Activated CD4-positive, alpha-beta T cell treated with anti-CD3 and anti-CD28 coated beads for 4 hours (primary cell): ENCODE data around the gene PRR23C.
"Not testable (repeated sequence)": the region's sequence is repeated elsewhere in the genome, so short reads cannot be mapped to it uniquely, and the experiment has no call there.

ENCODE experiments used
- DNase-seq, 2 donors: peaks; one replicate each; pipeline ENCODE4 v3.0.0-alpha.2; 2020

The PRR23C gene

GRCh38 chr3:139044366-139045210 lies at the start of gene PRR23C:
Gene PRR23C (minus strand): TSS chr3:139044892. CDS start chr3:139044620, 272 bp downstream.
- no peak for DNase-seq

- DNase-seq: no peak
These were observed 49.1 kb upstream of the PRR23C start for GRCh38 chr3:139093840-139094239.

GRCh38 chr3:139088462-139089324 lies 44.0 kb upstream of the PRR23C start:
- DNase-seq: no peak

DNA sequence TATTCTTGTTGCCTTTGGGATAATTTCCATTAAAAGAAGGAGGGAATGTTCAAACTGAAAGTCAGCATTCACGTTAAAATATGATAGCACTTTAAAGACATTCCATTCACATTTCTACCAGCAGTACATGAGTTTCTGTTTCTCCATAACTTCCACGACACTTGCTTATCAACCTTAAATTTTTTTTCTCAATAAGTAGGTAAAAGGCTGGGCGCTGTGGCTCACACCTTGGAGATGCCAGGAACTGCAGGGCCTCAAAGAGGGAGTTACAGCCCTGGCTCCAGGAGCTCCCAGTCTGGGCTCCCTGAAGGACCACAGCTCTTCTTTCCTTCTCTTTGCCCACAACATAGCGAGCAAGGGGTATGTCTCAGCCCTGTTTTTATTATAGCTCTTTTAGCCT lies 42.9 kb upstream of the PRR23C start:
- no peak for DNase-seq

DNA sequence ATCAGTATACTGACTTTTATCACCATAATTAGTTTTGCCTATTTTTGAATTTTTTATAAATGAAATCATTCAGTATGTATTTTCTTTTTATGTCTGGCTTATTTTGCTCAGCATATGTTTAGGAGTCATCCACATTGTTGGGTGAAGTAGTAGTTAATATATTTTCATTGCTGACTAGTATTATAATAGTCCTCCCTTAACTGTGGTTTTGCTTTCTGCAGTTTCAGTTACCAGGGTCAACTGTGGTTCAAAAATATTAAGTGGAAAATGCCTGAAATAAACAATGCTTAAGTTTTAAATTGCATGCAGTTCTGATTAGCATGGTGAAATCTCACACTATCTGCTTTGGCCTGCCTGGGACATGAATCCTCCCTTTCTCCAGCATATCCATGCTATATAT lies 39.5 kb upstream of the PRR23C start:
- no peak for DNase-seq

GRCh38 chr3:139074565-139075115 lies 29.9 kb upstream of the PRR23C start:
- no peak for DNase-seq

DNA sequence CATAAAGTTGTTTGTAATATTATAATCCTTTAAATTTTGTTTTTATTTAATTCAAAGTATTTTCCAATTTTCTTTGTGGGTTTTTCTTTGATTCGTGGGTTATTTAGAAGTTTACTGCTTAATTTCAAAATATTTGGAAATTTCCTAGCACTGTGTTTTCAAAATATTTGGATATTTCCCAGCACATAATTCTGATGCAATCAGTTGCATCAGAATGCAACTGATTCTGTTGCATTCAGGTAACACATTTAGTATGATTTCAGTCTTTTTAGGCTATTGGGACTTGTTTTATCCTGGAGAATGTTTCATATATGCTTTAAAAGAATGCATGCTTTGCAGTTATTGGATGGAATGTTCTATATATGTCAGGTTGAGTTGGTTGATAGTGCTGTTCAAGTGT lies 18.2 kb upstream of the PRR23C start:
- DNase-seq: no peak

GRCh38 chr3:139052802-139053600 lies 8.3 kb upstream of the PRR23C start:
- DNase-seq: no peak

GRCh38 chr3:139043554-139044365 lies 932 bp downstream of the PRR23C start:
- no peak for DNase-seq

- no peak for DNase-seq
These were observed 7.2 kb downstream of the PRR23C start for GRCh38 chr3:139037478-139037877.

DNA sequence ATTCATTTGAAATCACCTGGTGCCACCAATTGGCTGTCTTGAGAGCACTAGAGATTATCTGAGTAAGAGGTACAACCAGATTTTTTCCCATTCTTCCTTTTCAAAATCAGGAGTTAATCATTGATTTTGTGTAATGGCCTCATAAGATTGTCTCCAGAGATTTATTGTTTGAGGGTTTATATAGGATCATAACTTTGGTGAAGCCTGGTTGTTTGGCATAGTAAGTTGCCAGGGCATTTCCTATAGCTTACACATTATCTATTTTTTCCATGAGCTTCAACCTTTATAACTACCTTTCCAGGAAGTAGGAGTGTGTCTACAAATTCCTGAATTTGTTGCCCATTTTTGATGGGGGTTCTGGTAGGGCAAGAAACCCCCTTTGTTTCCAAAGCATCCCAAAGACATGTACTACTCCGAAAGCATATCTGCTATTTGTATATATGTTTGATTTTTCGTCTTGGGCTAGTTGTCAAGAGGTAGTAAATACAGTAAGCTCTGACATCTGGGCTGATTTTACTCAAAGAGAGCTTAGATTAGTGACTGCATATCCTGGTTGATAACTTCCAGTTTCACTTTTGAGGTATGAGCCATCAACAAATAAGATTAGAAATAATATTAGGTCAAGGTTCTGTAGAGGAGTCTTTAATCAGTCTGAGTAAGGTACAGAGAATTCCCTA lies 12.2 kb downstream of the PRR23C start:
- DNase-seq: no peak

GRCh38 chr3:139030576-139030975 lies 14.1 kb downstream of the PRR23C start:
- not testable (repeated sequence) for DNase-seq

DNA sequence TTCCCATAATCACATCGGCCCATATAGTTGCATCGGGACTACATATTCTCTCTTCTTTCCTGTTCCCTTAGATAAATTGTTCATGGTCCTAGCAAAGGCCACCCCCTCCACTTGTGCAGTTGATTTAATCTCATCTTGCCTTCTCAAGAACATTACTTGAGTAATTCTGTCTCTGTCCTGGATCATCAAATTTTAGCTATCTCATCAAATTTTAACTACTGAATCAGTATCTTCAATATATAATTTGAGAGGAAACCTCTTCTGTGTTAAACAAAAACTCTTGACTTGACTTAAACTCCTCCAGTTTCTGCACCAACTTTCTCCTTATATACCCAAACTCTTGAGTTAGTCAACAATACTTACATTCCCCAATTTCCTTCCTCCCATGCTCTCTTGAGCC lies 19.7 kb downstream of the PRR23C start:
- DNase-seq: no peak

DNA sequence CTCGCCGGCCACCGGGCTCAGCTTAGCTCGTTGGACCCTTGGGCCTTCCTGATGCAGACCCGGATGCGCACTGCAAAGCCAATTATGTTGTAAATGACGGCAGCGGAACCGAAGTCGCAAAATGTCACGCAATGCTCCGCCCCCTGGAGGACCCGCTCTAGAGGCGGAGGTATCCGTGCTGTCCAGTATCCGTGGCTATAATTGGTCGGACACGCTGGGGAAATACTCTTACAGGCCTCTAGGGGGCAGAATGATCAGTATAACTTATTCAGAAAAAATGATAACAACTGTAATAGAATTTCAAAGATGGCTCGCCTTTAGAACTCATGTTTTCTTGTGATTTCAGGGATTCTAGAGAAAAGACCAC lies 23.8 kb downstream of the PRR23C start, which contains the start of gene PRR23B:
Gene PRR23B (minus strand): TSS at position 59 of the 367 bp plus-strand sequence. CDS start 265 bp downstream, outside the sequence.
- no peak for DNase-seq

- no peak for DNase-seq
These were observed 24.4 kb downstream of the PRR23C start for GRCh38 chr3:139020036-139020867.

DNA sequence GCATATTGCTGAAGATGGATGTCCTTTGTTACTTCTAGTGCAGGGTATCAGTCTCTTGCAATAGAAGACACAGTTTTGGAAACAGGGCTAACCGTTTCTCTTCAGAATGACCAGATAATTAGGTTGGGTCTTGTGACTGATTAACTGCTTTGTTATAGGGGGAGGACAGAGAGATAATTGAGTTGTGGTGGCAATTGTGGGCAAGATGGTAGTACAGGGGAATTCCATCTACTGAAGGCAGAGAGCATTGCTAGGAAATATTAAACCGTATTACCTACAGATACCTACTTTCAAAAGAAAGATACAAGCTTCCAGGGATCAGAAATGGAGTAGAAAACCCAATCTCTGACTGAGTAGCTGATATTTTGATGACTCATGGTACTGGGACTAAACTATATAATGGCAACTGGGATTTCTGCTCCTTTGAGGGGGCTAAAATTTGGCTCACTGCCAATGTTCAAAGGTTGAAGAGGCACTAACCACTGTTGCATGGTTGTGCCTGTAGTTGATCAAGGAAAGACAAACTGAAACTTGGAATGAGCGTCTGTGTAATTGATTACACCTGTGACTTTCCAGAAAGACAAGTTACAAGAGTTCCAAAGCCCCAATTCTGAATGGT lies 28.2 kb downstream of the PRR23C start:
- no peak for DNase-seq

DNA sequence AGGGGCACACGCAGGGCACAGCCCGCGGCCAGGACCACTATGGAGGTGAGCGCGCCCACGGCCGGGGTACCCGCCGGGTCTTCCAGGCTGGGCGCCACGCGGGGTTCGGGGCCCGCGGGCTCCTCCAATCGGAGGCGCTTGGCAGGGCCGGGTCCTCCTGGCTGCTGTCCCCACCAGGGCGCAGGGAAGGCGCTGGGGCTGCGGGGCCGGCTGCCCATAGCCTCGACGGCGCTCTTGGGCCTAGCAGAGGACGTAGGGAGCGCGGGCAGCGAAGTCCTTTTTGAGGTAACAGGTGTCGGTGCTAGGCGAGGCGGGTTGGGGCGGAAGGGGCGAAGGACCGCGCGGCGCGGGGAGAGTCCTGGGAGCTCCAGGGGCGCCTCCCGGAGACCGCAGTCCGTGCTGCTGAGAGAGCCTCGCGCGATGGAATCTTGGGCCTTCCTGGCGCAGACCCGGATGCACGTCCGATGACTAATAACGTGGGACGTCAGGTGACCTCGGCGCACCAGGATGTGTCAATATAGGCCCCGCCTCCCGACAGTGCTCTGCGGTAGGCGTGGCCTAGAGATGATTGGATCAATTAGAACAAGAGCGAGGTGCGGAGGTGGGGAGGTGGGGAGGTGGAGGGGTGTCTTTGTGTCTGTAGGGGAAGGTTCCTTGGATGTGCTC lies 38.5 kb downstream of the PRR23C start, which contains the start of gene PRR23A:
Gene PRR23A (minus strand): TSS at position 218 of the 666 bp plus-strand sequence. CDS start 0 bp downstream, at position 218.
- no peak for DNase-seq

GRCh38 chr3:139005356-139005993 lies 39.2 kb downstream of the PRR23C start:
- DNase-seq: no peak
